T follicular helper cell (primary cell): Measurements from ENCODE around the gene CEP72.
"Not testable (repeated sequence)": the region's sequence is repeated elsewhere in the genome, so short reads cannot be mapped to it uniquely, and the experiment has no call there.

ENCODE experiments used
- DNase-seq: peaks from one replicate; pipeline ENCODE4 v3.0.0-alpha.2; 2020; ENCODE audit warnings: low read depth

CEP72 gene

DNA sequence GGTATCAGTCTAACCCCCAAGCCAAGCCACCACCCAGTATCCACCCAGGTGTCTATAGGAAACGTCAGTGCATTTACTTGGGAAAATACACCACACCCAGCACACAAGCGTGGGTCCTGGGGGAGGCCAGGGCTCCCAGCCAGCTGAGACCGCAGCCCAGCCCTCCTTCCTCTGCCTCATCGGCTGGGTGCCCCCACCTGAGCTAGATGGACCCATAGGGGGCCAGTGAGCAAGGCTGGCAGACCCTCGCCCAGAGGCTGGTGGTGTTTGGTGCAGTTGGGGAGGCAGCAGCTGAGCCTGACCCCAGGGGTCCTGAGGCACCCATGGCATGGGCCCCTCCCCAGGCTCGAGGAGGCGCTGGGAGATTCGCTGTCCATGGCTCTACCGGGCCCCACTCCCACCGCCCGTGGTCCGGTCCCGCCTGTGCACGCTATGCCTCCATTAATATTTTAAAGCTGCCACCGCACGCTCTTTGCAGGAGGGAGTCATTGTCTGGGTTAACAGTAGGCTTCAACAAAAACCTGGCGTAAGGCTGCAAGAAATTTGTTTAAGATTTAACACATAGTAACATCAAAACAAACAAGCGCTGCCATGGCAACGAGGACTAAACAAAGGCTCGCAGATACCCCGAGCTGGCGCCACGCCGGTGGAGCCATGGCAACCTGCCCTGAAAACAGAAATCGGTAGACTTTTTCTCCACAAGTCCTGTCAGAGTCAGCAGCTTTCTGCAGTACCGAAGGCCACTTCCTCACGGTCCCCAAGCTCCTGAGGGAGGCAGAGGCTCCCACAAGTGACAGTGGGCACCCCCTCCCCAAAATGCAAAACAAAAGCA lies 60.4 kb downstream of the CEP72 start:
- DNase-seq, result peak; percentile 86

DNA sequence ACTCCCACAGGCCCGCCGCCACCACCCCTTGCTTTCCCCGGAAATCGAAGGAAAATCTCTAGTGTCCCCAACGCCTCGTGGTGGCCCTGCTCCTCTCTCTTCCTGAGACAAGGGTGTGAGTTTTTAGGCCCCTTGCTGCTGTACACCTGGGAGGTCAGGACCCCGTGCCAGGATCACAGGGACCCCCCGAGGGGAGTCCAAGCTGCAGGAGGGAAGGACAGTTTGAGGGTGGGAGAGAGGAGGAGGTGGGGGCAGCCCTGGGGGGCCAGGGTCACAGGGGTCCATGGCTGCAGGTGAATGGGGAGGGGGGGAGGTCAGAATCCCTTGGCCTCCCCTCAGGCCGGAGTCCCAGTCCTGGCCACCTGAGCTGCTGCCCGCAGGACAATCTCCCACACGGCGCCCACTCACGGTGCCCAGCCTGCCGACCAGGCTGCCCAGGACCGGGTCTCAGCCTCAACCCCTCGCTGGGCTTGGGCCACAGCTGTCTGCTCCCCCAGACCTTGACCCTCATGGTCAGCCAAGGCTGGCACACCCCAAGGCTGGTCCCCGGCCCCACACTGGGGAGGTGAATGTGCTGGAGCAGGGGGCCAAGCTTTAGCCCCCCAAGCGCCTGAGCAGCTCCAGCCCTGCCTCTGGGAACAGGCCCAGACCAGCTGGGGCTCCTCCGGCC lies 61.2 kb downstream of the CEP72 start:
- DNase-seq, result no peak

- no peak for DNase-seq
These were observed 61.9 kb downstream of the CEP72 start for GRCh38 chr5:673831-674629.

DNA sequence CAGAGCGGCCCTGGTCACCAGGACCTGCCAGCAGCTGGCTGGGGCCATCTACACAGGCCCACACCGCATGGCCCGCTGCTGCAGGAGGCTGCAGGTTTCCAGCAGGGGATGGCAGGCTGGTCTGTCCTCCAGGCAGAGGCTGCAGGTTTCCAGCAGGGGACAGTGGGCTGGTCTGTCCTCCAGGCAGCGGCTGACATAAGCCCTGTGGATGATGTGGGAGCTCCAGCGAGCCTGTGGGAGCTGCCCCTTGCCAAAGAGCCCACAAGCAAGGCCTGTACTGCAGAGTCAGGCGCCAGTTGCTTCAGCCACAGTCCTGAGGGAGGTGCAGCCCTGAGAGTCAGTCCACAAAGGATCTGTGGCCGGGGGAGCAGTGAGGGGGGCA lies 62.5 kb downstream of the CEP72 start:
- no peak for DNase-seq

GRCh38 chr5:675111-675870 lies 63.2 kb downstream of the CEP72 start:
- no peak for DNase-seq

GRCh38 chr5:675871-676698 lies 63.9 kb downstream of the CEP72 start:
- DNase-seq, result no peak

DNA sequence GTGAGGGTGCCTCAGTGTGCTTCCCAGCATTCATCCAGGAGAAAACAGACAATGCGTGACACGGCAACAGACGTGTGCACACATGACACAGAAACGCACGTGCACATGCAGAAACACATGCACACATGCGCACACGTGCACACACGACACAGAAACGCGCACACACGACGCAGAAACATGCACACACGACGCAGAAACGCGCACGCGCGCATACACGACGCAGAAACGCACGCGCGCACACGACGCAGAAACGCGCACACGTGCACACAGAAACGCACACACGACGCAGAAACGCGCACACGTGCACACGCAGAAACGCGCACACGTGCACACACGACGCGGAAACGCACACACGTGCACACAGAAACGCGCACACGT lies 64.5 kb downstream of the CEP72 start:
- DNase-seq, result no peak

- DNase-seq, result no peak
These were observed 65.3 kb downstream of the CEP72 start for GRCh38 chr5:677131-678101.

- DNase-seq, result not testable (repeated sequence)
These were observed 66.4 kb downstream of the CEP72 start for GRCh38 chr5:678521-678920.

- DNase-seq, result not testable (repeated sequence)
These were observed 67.2 kb downstream of the CEP72 start for GRCh38 chr5:679166-679895.

DNA sequence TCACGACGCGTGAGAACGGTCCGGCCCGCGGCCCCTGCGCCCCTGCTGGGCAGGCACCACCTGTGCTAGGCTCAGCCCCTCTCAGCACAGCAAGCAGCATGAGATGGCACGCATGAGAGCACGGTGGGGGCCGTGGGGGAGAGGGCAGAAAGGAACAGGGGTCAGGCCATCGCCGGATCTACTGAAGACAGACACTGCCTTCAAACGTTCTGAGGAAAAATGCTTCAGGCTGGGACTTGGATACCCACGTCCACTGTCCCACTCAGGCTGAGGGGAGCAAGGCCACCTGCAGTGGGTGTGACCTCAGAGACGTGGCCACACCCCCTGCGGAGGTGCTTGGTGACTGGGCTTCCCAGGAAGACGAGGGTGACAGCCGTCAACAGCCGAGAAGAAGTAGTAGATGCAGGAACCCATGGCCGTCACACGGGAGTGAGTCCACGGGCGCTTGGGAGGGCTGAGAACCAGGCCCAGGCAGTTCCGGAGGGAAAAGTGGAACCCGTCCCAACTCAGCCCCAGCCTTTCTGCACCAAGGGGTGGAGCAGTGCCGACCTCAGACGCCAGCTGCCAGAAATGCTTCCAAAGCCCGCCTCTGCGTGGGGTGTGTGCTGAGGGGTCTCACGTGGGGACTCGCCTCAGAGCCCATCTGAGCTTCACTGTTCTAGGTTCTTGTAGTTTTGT lies 68.1 kb downstream of the CEP72 start:
- not testable (repeated sequence) for DNase-seq

GRCh38 chr5:680836-681235 lies 68.7 kb downstream of the CEP72 start:
- not testable (repeated sequence) for DNase-seq

DNA sequence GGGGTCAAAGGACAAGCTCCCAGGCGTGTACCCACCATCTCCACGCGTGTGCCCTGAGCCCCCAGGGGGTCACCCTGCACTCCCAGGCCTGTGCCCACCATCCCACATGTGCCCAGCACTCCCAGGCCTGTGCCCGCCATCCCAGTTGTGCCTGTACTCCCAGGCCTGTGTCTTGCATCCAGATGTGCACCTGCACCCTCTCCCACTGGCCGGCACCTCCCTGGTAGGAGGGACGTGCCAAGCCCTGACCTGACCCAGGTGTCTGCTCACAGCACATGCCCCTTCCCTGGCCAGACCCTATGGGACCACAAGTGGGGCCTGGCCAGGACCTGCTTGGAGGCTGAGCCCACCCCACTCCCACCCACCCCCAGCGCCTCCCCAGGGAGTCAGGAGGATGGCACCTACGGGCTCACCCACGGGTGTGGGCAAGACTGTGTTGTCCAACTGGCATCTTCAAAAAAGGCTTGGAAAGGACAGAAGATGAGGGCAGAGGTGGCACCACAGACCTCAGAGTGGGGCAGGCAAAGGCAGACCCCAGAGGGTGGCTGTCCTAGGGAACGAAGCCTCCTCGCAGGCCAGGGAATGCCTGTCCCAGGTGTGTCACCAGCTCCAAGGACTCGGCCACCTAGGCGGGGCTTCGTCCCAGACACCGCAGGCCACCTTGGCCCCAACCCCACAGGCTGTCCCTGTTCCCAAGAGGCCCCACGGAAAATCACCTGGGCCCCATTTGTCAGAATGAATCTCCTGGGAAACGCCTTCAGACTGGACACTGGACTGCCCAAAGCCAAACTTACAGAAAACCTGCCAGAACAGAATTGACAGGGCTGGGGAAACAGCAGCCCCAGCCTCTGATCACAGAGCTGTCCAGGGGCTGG lies 69.4 kb downstream of the CEP72 start:
- DNase-seq, result not testable (repeated sequence)

- DNase-seq, result not testable (repeated sequence)
These were observed 70.1 kb downstream of the CEP72 start for GRCh38 chr5:682216-682615.

GRCh38 chr5:682651-683358 lies 70.7 kb downstream of the CEP72 start:
- DNase-seq, result not testable (repeated sequence)

- DNase-seq, result no peak
These were observed 71.7 kb downstream of the CEP72 start for GRCh38 chr5:683551-684481.
